Stomach (tissue), 9 donors: ENCODE measurements around the gene HELZ2. TPM values are rescaled to one million over a fixed set of nuclear protein-coding genes. Genes with fewer than 3 reads are reported as not detected.

ENCODE experiments used
- DNase-seq, 2 donors: peaks; one replicate each; pipeline versions ENCODE4 v3.0.0 to v3.0.0-alpha.2; 2013 to 2019
- H3K27ac ChIP-seq, 5 donors: fragments of 200-600 bp in 4 of 5; sonication (generic) in 4 of 5; one replicate each; pipeline ENCODE4 v1.5.1; 2013 to 2019; ENCODE audit warnings: mild to moderate bottlenecking in 1 of 5, moderate library complexity in 1 of 5
- H3K27me3 ChIP-seq, 3 donors: fragments of 200-600 bp; sonication (generic); one replicate each; pipeline ENCODE4 v1.5.1; 2017 to 2019; ENCODE audit warnings: mixed run types in 1 of 3
- H3K36me3 ChIP-seq, 4 donors: fragments of 200-600 bp; sonication (generic); 1 replicate in 3 of 4; 2 replicates in 1 of 4; pipeline ENCODE4 v1.5.1; 2016 to 2019
- H3K4me1 ChIP-seq, 4 donors: fragments of 200-600 bp; sonication (generic); one replicate each; pipeline ENCODE4 v1.5.1; 2016 to 2019
- H3K4me3 ChIP-seq, 4 donors: fragments of 200-600 bp; sonication (generic) in 3 of 4; one replicate each; pipeline ENCODE4 v1.5.1; 2016 to 2019; ENCODE audit warnings: mild to moderate bottlenecking in 1 of 4
- H3K9me3 ChIP-seq, 4 donors: fragments of 200-600 bp; sonication (generic); one replicate each; pipeline ENCODE4 v1.5.1; 2016 to 2019
- EP300 ChIP-seq: sonication (generic); formaldehyde crosslinking; IDR thresholded peaks from one replicate; pipeline ENCODE4 v1.6.1; 2017; ENCODE audit warnings: antibody characterized with exemption
- POLR2A ChIP-seq, 4 donors: fragments of 450-650 bp; IDR thresholded peaks; one replicate each; pipeline ENCODE4 v1.6.1; 2016; ENCODE audit warnings: antibody characterized with exemption in 4 of 4, control low read depth in 2 of 4, mild to moderate bottlenecking in 1 of 4, moderate library complexity in 1 of 4
- POLR2AphosphoS5 ChIP-seq, 3 donors: sonication (generic); formaldehyde crosslinking; IDR thresholded peaks; one replicate each; pipeline ENCODE4 v1.6.1; 2016; ENCODE audit warnings: antibody characterized with exemption in 3 of 3
- WGBS, 5 donors: extraction: QIAGEN DNeasy Blood & Tissue Kit in 3 of 5; methylation state at CpG; one replicate each; pipeline versions ENCODE4 v1.1.5 to v1.1.7; 2013 to 2018; 5-methylcytosine and 5-hydroxymethylcytosine counted together
- intact Hi-C: fragments of 100-400 bp; cut with DNase I; formaldehyde crosslinking; loops from one replicate; pipeline ENCODE4 v1.15.1; 2023; ENCODE audit warnings: low total_unique reads
- polyA plus RNA-seq, 3 donors: library from polyadenylated mRNA; stranded (reverse); fragments of 200-250 nt; gene quantifications; one replicate each; pipeline ENCODE4 v1.2.3, GENCODE V29; 2013
- total RNA-seq, 5 donors: library from RNA; depleted of rRNA; stranded (reverse); fragments of >200 nt; gene quantifications; one replicate each; pipeline versions ENCODE4 v1.1.0 to v1.2.3, GENCODE V29; 2014 to 2016
- TF ChIP-seq, protein P1 (sequence below), 7 experiments: fragments of 450-650 bp in 4 of 7; fragments of 200-600 bp in 3 of 7; sonication (generic) in 3 of 7; IDR thresholded peaks; one replicate each; pipeline ENCODE4 v1.5.1; 2016 to 2019; ENCODE audit warnings: antibody characterized with exemption in 7 of 7, control low read depth in 2 of 7, mild to moderate bottlenecking in 1 of 7
- donor health status: healthy with polysubstance abuse.
- donor health status: Bipolar disorder and iron deficiency.
- donor health status: healthy.

HELZ2 gene
- total and polyA plus RNA-seq, 8 donors = 4.4 to 95.5 (median 30.1) TPM

DNA sequence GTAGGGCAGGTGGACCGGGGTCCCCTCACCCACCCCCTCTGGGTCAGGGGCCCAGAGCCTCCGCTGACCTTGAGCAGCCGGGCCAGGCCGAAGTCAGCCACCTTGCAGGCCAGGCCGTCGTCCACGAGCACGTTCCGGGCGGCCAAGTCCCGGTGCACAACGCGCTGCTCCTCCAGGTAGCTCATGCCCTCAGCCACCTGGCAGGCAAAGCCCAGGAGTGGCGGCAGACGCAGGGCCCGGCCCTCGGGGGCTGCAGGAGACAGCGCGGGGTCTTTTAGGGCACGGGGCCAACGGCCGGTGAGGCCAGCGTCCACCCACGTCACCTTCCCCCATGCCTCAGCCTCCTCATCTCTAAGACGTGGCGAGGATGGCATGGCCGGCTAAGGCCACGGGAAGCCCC is 32.7 kb downstream of the HELZ2 start:
- Histone ChIP-seq H3K4me1 (peaks cover 20 to 64% (median 39%) of the 10 kb centered on the region in 4 donors), H3K27me3 (peaks cover 0 to 44% (median 0%) of the 10 kb centered on the region in 3 donors), H3K36me3 (no peaks in the 10 kb centered on the region), H3K4me3 (peak overlapping the region in 2 of 4 donors; percentile 25 to 30), H3K27ac (peak overlapping the region in 4 of 5 donors; percentile 67 to 82 (median 77)), H3K9me3 (no peaks in the 10 kb centered on the region)
- intact Hi-C loops = no loop called here
- 47 to 92% (median 75%) methylated on average over 9 to 28 of the region's 28 CpGs for WGBS, 5 donors
- no peak for TF ChIP-seq POLR2AphosphoS5 (IDR thresholded peaks at IDR 0.05)
- no peak for DNase-seq

DNA sequence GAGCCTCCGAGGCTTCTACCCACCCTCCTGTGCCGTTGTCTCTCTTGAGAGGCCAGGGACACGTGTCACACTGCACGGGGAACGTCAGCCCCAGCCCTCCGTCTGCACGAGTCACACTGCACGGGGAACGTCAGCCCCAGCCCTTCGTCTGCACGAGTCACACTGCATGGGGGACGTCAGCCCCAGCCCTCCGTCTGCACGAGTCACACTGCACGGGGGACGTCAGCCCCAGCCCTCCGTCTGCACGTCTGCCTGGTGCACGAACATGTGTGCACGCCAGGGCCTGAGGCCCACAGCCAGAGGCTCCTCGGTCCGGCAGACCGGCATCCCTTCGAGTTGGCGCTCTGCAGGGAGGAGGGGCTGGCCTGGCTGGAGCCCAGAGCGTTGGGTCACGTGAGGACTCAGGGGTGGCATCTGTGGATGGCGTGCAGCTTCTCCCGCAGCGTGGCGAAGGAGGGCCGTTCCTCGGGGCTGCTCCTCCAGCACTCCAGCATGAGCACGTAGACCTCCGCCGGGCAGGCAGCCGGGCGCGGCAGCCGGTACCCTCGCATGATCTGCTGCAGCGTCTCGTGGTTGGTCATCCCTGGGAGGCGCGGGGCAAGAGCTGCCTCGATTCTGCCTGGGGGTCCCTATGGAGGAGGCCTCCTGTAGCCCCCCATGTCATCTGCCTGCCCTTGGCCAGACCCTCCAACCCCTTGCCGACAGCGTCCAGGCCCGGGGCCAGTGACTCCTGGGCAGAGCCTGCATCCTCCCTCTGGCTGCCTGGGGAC is 33.4 kb downstream of the HELZ2 start:
- Histone ChIP-seq H3K27ac (peak overlapping the region in 2 of 5 donors; percentile 90), H3K27me3 (peaks cover 0 to 42% (median 0%) of the 10 kb centered on the region in 3 donors), H3K4me3 (peak overlapping the region in 2 of 4 donors; percentile 13 to 30), H3K9me3 (no peaks in the 10 kb centered on the region), H3K4me1 (peaks cover 20 to 67% (median 39%) of the 10 kb centered on the region in 4 donors), H3K36me3 (no peaks in the 10 kb centered on the region)
- TF ChIP-seq POLR2A (IDR thresholded peaks at IDR 0.05) = no peak
- TF ChIP-seq POLR2AphosphoS5 (IDR thresholded peaks at IDR 0.05) = no peak
- TF ChIP-seq EP300 = no peak
- TF ChIP-seq, protein P1, sequence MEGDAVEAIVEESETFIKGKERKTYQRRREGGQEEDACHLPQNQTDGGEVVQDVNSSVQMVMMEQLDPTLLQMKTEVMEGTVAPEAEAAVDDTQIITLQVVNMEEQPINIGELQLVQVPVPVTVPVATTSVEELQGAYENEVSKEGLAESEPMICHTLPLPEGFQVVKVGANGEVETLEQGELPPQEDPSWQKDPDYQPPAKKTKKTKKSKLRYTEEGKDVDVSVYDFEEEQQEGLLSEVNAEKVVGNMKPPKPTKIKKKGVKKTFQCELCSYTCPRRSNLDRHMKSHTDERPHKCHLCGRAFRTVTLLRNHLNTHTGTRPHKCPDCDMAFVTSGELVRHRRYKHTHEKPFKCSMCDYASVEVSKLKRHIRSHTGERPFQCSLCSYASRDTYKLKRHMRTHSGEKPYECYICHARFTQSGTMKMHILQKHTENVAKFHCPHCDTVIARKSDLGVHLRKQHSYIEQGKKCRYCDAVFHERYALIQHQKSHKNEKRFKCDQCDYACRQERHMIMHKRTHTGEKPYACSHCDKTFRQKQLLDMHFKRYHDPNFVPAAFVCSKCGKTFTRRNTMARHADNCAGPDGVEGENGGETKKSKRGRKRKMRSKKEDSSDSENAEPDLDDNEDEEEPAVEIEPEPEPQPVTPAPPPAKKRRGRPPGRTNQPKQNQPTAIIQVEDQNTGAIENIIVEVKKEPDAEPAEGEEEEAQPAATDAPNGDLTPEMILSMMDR (IDR thresholded peaks at IDR 0.05) = no peak
- intact Hi-C loops = no loop called here
- DNase-seq = peak; percentile 47 to 50
- 41 to 75% (median 59%) methylated on average over 30 to 49 of the region's 49 CpGs for WGBS, 5 donors

- Histone ChIP-seq H3K27ac (peak overlapping the region; percentile 88 to 96 (median 90)), H3K36me3 (no peaks in the 10 kb centered on the region), H3K4me1 (peaks cover 26 to 76% (median 47%) of the 10 kb centered on the region in 4 donors), H3K9me3 (no peaks in the 10 kb centered on the region), H3K4me3 (no peak overlapping the region), H3K27me3 (peaks cover 0 to 44% (median 3%) of the 10 kb centered on the region in 3 donors)
- intact Hi-C loops = loop anchor here (5.0 kb wide), 1 partner anchor 433 kb away; no protein-coding TSS in a partner anchor
- no peak for DNase-seq
- TF ChIP-seq, protein P1 (IDR thresholded peaks at IDR 0.05) = no peak
- TF ChIP-seq POLR2A (IDR thresholded peaks at IDR 0.05) (no peak), EP300 (no peak), POLR2AphosphoS5 (IDR thresholded peaks at IDR 0.05) (no peak)
- WGBS, 5 donors = 74 to 92% (median 84%) methylated on average over 14 to 29 of the region's 29 CpGs
These were observed 34.3 kb downstream of the HELZ2 start for GRCh38 chr20:63539441-63540370.

DNA sequence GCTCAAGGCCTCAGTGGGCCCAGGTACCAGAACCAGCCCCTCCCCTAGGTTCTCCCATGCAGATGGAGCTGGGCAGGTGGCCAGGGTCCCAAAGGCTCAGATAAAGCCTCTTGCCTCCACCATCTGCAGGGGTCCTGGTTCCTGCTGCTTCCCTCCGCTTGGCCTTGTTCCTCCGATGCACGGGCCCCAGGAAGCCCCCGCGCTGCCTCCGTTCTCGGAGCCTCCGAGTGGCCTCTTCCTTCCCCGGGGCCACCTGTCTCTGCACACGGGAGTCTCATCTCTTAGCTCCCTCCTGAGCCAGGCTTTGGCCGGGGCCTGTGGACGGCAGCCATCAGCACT is 35.0 kb downstream of the HELZ2 start:
- Histone ChIP-seq H3K9me3 (no peaks in the 10 kb centered on the region), H3K36me3 (no peaks in the 10 kb centered on the region), H3K27me3 (peaks cover 0 to 44% (median 8%) of the 10 kb centered on the region in 3 donors), H3K27ac (peak overlapping the region; percentile 88 to 96 (median 90)), H3K4me3 (peak overlapping the region in 1 of 4 donors; percentile 50), H3K4me1 (peaks cover 33 to 82% (median 53%) of the 10 kb centered on the region in 4 donors)
- 42 to 62% (median 49%) methylated on average over 10 to 12 of the region's 12 CpGs for WGBS, 5 donors
- DNase-seq = no peak
- TF ChIP-seq POLR2AphosphoS5 (IDR thresholded peaks at IDR 0.05) (no peak), POLR2A (IDR thresholded peaks at IDR 0.05) (no peak), EP300 (no peak)
- TF ChIP-seq, protein P1 (IDR thresholded peaks at IDR 0.05) = no peak
- intact Hi-C loops = loop anchor here (5.0 kb wide), 1 partner anchor 433 kb away; no protein-coding TSS in a partner anchor
